IPS-18c (cell line): Measurements from ENCODE around the gene OR6P1.

Source experiments
- H3K4me3 ChIP-seq: 2 replicates; pipeline ENCODE4 v1.7.0; 2013; ENCODE audit warnings: low read depth, mild to moderate bottlenecking, low read length, moderate library complexity; ENCODE audit not compliant: insufficient read depth
- H3K9me3 ChIP-seq: one replicate; pipeline ENCODE4 v1.6.1; 2013; ENCODE audit warnings: mild to moderate bottlenecking, low read length, moderate library complexity; ENCODE audit not compliant: control insufficient read depth, insufficient read depth

Gene OR6P1

DNA sequence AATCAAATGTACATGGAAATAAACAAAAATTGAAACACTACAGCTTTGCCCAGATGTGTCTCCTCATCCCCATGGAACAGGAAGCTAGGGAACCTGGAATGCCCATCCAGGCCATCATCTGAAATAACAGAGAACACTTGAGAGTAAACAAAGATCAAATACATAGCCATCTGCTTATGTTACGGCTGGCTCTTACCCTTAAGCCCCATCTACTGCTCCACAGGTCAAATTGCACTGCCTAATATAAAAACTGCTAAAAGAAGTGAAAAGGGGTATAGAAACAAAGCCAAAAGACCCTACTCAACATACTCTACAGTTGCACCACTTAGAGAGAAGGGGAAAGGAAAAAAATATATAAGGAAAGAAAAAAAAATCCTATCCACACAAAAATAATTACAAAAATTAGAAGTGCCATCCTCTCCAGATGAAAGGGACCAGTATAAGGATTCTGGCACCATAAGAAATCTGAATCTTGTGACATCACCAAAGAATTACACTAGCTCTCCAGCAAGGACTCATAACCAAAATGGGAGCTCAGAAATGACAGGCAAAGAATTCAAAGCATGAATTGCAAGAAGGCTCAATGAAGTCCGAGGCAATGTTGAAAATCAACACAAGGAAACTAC, 43.1 kb downstream of the OR6P1 start:
- Histone ChIP-seq H3K9me3 (peaks cover 2% of the 10 kb centered on the region), H3K4me3 (no peak overlapping the region)

DNA sequence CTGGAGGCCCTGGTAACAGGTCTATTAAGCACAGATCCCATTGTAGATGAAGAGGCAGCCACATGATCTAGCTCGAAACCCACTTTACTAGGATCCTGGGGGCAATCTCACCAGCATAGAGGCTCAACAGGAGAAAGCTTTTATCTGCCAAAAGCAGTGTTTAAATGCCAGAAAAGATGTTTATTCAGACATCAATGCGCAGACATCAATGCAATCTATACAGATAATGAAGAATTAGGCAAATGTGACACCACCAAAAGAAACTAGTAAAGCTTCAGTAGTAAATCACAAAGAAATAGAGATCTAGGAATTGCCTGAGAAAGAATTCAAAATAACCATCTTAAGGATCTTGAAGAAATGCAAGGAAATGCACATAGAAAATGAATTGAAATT, 48.7 kb downstream of the OR6P1 start:
- Histone ChIP-seq H3K4me3 (no peak overlapping the region), H3K9me3 (no peaks in the 10 kb centered on the region)

DNA sequence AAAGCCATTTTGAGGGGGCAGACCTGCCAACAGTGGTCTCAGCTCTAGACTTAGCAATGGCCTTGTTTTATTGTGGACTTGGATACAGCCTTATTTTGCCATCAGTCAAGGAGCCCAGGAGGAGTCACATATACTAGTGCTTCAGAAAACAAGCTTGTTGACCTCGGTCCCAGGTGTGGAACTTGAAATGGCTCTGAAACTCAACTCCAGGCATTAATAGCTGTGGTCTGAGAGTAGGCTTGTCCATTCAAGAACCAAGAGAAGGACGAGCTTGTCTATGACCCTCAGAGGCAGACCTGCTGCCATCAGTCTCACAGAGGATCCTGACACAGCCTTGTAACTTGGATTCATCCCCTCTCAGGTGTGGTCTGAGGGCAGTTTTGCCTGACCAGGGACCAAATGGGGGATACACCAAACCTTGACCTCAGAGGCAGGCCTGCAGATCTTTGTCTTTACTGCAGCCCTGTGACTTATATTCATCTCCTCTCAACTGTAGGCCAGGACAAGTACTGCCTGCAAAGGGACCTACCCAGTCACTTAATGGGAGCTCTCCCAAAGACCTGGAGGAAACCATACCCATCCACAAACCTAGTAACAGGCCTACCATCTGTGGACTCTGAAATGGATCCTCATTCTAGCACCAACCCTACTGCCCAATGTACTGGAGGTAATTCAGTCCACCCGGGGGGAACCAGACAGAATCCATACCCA, 49.3 kb downstream of the OR6P1 start:
- H3K4me3 ChIP-seq = no peak overlapping the region
- H3K9me3 ChIP-seq = no peaks in the 10 kb centered on the region

DNA sequence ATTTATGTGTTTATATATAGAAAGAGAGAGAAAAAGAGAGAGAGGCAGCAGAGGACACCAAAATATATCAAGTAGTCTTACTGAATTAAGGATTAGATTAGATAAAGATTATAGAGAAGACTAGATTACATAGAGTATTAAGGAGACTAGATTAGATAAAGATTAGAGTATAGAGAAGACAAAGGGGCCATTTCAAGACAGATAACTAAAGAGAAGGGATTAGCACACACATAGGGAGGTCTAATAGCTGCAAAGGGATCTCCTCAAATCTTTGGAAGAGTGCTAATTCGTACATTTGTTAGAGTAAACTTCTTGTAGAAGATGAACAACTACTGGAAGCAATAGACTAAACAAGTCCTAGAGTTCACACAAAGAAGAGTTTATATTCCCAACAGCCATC, 50.4 kb downstream of the OR6P1 start:
- Histone ChIP-seq H3K9me3 (no peaks in the 10 kb centered on the region), H3K4me3 (no peak overlapping the region)

DNA sequence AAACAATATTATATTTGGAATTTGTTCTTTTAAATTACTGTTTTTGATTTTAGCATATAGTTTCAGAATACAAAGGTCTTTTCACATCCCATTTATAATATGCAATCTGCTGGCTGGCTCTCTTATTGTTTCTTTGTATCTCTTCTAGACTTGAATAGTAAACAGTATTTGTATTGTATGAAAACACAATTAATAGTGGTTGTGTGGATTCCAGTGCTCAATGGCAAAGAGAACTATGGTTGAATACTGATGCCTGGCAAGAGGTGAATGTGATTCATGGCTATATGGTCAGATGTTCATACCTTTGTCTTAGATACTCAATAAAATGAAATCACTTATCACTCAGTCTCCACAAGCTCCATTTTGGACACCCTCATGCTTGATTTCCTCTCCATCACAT, 53.4 kb downstream of the OR6P1 start:
- H3K4me3 ChIP-seq = no peak overlapping the region
- no peaks in the 10 kb centered on the region for H3K9me3 ChIP-seq
